Neural cell (in vitro differentiated cells): ENCODE measurements around the gene FGR.

ENCODE experiments used
- CTCF ChIP-seq: fragments of 450-650 bp; IDR thresholded peaks from 2 replicates; pipeline ENCODE4 v1.5.1; 2014; ENCODE audit warnings: antibody characterized with exemption, mild to moderate bottlenecking, moderate library complexity; ENCODE audit not compliant: poor library complexity, severe bottlenecking
- POLR2AphosphoS5 ChIP-seq: IDR thresholded peaks from 2 replicates; pipeline ENCODE4 v1.6.1; 2012
- RAD21 ChIP-seq: fragments of 450-650 bp; conservative IDR thresholded peaks from 2 replicates; pipeline ENCODE4 v1.6.1; 2014; ENCODE audit warnings: antibody characterized with exemption, mild to moderate bottlenecking, moderate library complexity
- REST ChIP-seq: IDR thresholded peaks from 2 replicates; pipeline ENCODE4 v1.6.1; 2012; ENCODE audit warnings: borderline replicate concordance

GRCh38 chr1:27574001-27574781 lies 60.8 kb downstream of the FGR start:
- TF ChIP-seq CTCF (no peak), RAD21 (no peak), REST (no peak), POLR2AphosphoS5 (no peak)
